Uterus (tissue), 4 donors: Measurements from ENCODE around the gene IQGAP2. TPM values are rescaled to one million over a fixed set of nuclear protein-coding genes. Genes with fewer than 3 reads are reported as not detected.

Experiments used
- DNase-seq, 2 donors: peaks; one replicate each; pipeline ENCODE4 v3.0.0-alpha.2; 2019 to 2020
- H3K27ac ChIP-seq, 2 donors: fragments of 200-600 bp; sonication (generic); 1 replicate in 1 of 2; 2 replicates in 1 of 2; pipeline ENCODE4 v1.5.1; 2016 to 2018
- H3K27me3 ChIP-seq, 2 donors: fragments of 200-600 bp; sonication (generic); one replicate each; pipeline ENCODE4 v1.5.1; 2018 to 2019; ENCODE audit warnings: control low read depth in 1 of 2
- H3K36me3 ChIP-seq, 2 donors: fragments of 200-600 bp; sonication (generic); one replicate each; pipeline ENCODE4 v1.5.1; 2019; ENCODE audit warnings: control low read depth in 1 of 2
- H3K4me1 ChIP-seq, 2 donors: fragments of 200-600 bp; sonication (generic); one replicate each; pipeline ENCODE4 v1.5.1; 2018 to 2019; ENCODE audit warnings: control low read depth in 1 of 2
- H3K4me3 ChIP-seq, 2 donors: fragments of 200-600 bp; sonication (generic); 1 replicate in 1 of 2; 2 replicates in 1 of 2; pipeline ENCODE4 v1.5.1; 2018 to 2019; ENCODE audit warnings: mild to moderate bottlenecking in 1 of 2
- H3K9me3 ChIP-seq, 2 donors: fragments of 200-600 bp; sonication (generic); one replicate each; pipeline ENCODE4 v1.5.1; 2019; ENCODE audit warnings: control low read depth in 1 of 2
- CTCF ChIP-seq, 4 experiments: fragments of 200-600 bp in 2 of 4; fragments of 450-650 bp in 2 of 4; sonication (generic) in 2 of 4; IDR thresholded peaks; one replicate each; pipeline ENCODE4 v1.5.1; 2016 to 2019; ENCODE audit warnings: antibody characterized with exemption in 4 of 4, mild to moderate bottlenecking in 2 of 4, moderate library complexity in 1 of 4
- POLR2A ChIP-seq, 2 donors: fragments of 450-650 bp; IDR thresholded peaks; one replicate each; pipeline ENCODE4 v1.6.1; 2016; ENCODE audit warnings: antibody characterized with exemption in 2 of 2, mild to moderate bottlenecking in 1 of 2, moderate library complexity in 1 of 2
- intact Hi-C: fragments of 100-400 bp; cut with DNase I; formaldehyde crosslinking; loops from one replicate; pipeline ENCODE4 v1.15.1; 2023; ENCODE audit warnings: low total_unique reads
- total RNA-seq, 4 donors: library from RNA; depleted of rRNA in 3 of 4; stranded (reverse); fragments of >200 nt in 3 of 4; gene quantifications; one replicate each; pipeline versions ENCODE4 v1.1.0 to v1.2.4, GENCODE V29; 2014 to 2023
- donor health status: DM: yes; HTN: yes; CAD: no.

IQGAP2 gene
- total RNA-seq, 4 donors from 2014 or later, result 7.1 to 49.2 (median 9.4) TPM

GRCh38 chr5:76537073-76537543 lies 134.0 kb downstream of the IQGAP2 start:
- DNase-seq, result no peak
- no peaks in the 10 kb centered on the region for H3K36me3 ChIP-seq
- no peaks in the 10 kb centered on the region for H3K27me3 ChIP-seq
- intact Hi-C loops, result no loop called here
- no peaks in the 10 kb centered on the region for H3K9me3 ChIP-seq
- H3K4me1 ChIP-seq, result no peaks in the 10 kb centered on the region
- H3K27ac ChIP-seq, result no peak overlapping the region
- no peak overlapping the region for H3K4me3 ChIP-seq
- TF ChIP-seq POLR2A (IDR thresholded peaks at IDR 0.05), result no peak
- no peak for TF ChIP-seq CTCF (IDR thresholded peaks at IDR 0.05)

- intact Hi-C loops, result no loop called here
- H3K4me1 ChIP-seq, result no peaks in the 10 kb centered on the region
- no peak overlapping the region for H3K27ac ChIP-seq
Measured at GRCh38 chr5:76542241-76542640, 139.2 kb downstream of the IQGAP2 start.

GRCh38 chr5:76542887-76543690 lies 140.0 kb downstream of the IQGAP2 start:
- Histone ChIP-seq H3K27ac (no peak overlapping the region), H3K4me3 (no peak overlapping the region), H3K9me3 (no peaks in the 10 kb centered on the region), H3K36me3 (no peaks in the 10 kb centered on the region), H3K4me1 (no peaks in the 10 kb centered on the region), H3K27me3 (no peaks in the 10 kb centered on the region)
- TF ChIP-seq POLR2A (IDR thresholded peaks at IDR 0.05) (no peak), CTCF (IDR thresholded peaks at IDR 0.05) (no peak)
- DNase-seq, result no peak
- intact Hi-C loops, result no loop called here

More at GRCh38 chr5:76542241-76542640, 139.2 kb downstream of the IQGAP2 start:
- no peak overlapping the region for H3K4me3 ChIP-seq
- no peak for TF ChIP-seq CTCF (IDR thresholded peaks at IDR 0.05)
- no peak for TF ChIP-seq POLR2A (IDR thresholded peaks at IDR 0.05)
- DNase-seq, result no peak
- H3K27me3 ChIP-seq, result no peaks in the 10 kb centered on the region
- H3K9me3 ChIP-seq, result no peaks in the 10 kb centered on the region
- H3K36me3 ChIP-seq, result no peaks in the 10 kb centered on the region

- Histone ChIP-seq H3K27ac (no peak overlapping the region), H3K36me3 (no peaks in the 10 kb centered on the region), H3K4me1 (no peaks in the 10 kb centered on the region), H3K27me3 (no peaks in the 10 kb centered on the region), H3K4me3 (no peak overlapping the region), H3K9me3 (no peaks in the 10 kb centered on the region)
- TF ChIP-seq CTCF (IDR thresholded peaks at IDR 0.05) (no peak), POLR2A (IDR thresholded peaks at IDR 0.05) (no peak)
- DNase-seq, result no peak
- intact Hi-C loops, result no loop called here
Measured at GRCh38 chr5:76544268-76544926, 141.3 kb downstream of the IQGAP2 start.

GRCh38 chr5:76545184-76545583 lies 142.1 kb downstream of the IQGAP2 start:
- no peak for DNase-seq
- no peaks in the 10 kb centered on the region for H3K9me3 ChIP-seq
- no peak overlapping the region for H3K27ac ChIP-seq
- intact Hi-C loops, result no loop called here
- H3K36me3 ChIP-seq, result no peaks in the 10 kb centered on the region
- H3K4me1 ChIP-seq, result no peaks in the 10 kb centered on the region
- TF ChIP-seq POLR2A (IDR thresholded peaks at IDR 0.05) (no peak), CTCF (IDR thresholded peaks at IDR 0.05) (no peak)
- no peak overlapping the region for H3K4me3 ChIP-seq
- no peaks in the 10 kb centered on the region for H3K27me3 ChIP-seq
